ENCODE results near the gene ADAMTS16. TPM values are rescaled to one million over a fixed set of nuclear protein-coding genes. Genes with fewer than 3 reads are reported as not detected.

ADAMTS16 gene
- total RNA-seq, 1 donor from 2014 or later, result 1.8 TPM

- DNase-seq (ENCODE audit: low spot score), result no peak
Measured at GRCh38 chr5:5221724-5222123, 81.6 kb downstream of the ADAMTS16 start.

- DNase-seq (ENCODE audit: low spot score), result no peak
Measured at GRCh38 chr5:5231576-5231975, 91.4 kb downstream of the ADAMTS16 start.

GRCh38 chr5:5234912-5235311 is 94.8 kb downstream of the ADAMTS16 start:
- DNase-seq (ENCODE audit: low spot score), result no peak

GRCh38 chr5:5235685-5236084 is 95.6 kb downstream of the ADAMTS16 start:
- DNase-seq (ENCODE audit: low spot score), result no peak

DNA sequence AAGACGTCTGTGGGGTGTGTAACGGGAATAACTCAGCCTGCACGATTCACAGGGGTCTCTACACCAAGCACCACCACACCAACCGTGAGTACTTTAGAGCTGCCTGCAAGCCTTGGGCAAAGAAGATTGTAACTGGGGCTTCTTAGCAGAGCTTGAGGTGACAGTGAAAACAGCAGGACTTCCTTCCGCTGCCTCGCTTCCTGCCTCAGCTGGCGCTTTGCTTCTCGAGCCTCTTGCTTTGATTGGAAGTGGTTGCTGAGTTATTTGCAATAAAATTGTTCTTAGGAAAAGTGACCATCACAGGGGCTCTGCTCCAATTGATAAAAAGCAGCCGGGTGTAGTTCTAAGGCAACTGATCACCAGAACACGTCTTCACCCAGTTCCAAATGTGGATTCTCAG is 99.1 kb downstream of the ADAMTS16 start:
- DNase-seq (ENCODE audit: low spot score), result no peak

- no peak for DNase-seq (ENCODE audit: low spot score)
Measured at GRCh38 chr5:5240234-5240633, 100.1 kb downstream of the ADAMTS16 start.

DNA sequence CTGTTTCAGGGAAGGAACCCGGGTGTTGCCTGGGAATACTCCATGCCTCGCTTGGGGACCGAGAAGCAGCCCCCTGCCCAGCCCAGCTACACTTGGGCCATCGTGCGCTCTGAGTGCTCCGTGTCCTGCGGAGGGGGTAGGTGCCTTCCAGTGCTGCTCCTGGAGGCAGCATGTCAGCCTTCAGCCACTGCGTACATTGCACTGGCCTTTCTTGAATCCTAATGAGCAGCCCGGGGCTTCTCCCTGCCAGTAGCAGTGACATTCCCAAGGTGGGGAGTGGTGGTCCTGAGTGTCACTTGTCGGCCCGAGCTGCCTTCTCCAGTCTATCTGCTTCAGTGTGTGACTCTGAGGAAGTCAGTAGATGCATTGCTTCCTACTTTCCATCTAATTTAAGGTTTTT is 101.9 kb downstream of the ADAMTS16 start:
- DNase-seq (ENCODE audit: low spot score), result no peak

DNA sequence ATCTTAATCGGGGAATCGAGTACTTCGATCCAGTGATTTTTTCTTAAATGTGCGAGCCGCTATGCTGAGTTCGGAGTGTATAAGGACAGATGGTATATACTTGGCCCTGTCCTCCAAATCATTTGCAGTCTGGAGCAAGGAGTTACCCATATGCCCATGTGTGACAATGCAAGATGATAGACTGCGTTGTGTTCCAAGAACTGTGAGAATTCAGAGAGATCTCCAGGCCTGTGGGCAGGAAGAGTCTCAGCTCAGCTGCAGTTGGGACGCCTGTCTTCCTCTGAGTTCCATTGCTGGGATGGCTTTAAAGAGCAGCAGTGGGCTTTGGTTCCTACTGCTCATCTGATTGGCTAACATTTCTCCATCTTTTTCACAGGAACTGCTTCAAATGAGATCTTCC is 106.6 kb downstream of the ADAMTS16 start:
- DNase-seq (ENCODE audit: low spot score), result no peak

GRCh38 chr5:5250758-5251157 is 110.6 kb downstream of the ADAMTS16 start:
- no peak for DNase-seq (ENCODE audit: low spot score)

DNA sequence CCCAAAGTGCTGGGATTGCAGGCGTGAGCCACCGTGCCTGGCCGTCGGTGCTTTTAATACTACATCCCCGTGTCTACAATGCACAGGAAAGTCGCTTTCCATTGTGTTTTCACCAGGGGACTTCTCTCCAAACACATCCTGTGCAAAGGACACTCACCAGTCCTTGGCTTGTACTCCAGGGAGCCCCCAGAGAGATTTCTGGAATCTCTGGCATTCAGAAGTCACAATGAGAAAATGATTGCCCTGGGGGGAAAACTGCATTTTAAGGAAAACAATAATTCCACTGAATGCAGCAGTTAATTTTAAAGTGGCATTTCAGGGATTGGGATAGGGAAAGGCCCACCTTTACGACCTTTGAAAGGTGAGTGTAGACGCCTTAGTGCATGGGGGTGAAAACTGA is 112.0 kb downstream of the ADAMTS16 start:
- no peak for DNase-seq (ENCODE audit: low spot score)

DNA sequence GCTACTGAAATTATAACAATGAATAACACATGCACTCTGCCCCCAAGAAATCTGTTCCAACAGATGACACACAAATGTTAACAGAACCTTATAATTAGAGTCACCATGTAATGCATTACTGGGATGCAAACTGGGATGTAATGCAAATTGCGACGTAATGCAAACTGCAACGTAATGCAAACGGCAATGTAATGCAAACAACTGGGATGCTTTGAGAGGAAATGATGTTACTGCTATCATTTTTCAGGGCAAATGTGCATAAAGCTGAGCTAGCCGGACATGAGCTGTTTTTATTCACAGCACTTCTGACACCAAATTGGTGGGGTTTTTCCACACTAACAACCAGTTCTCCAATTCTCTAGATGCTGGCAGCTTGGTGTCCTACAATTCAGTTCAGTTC is 117.2 kb downstream of the ADAMTS16 start:
- no peak for DNase-seq (ENCODE audit: low spot score)

DNA sequence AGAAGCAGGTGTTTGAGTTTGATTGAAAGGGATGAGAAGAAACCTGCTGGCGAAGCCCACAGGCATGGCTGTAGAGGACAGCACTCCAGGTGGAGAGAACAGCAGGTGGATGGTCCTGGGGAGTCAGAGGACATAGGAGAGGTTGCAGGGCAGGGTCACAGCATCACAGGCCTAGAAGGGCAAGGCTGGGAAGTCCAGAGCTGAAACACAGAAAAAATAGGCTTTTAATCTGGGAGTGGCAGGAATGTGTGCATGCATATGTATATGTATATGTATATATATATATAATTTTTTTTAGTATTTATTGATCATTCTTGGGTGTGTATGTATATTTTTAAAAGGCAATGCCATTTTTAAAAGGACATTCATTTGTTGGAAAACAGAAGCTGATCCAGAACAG is 118.4 kb downstream of the ADAMTS16 start:
- no peak for DNase-seq (ENCODE audit: low spot score)

DNA sequence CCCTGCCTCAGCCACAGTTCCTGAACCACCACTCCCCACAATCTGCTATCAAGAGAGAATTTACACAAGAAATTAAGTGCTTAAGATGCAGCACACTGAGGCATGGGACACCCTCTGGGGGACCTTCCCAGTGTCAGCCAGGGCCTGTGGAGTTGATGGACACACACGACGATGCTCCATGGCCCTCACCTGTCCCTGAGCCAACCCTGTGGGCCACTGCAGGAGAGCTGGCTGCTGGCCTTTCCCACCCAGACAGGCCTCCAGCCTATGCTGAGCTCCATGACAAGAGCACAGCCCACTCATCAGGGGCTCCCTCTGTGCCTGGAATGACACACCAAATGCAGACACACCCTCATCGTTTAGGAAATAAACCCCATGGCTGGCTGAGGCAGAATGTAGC is 124.6 kb downstream of the ADAMTS16 start:
- no peak for DNase-seq (ENCODE audit: low spot score)

- DNase-seq (ENCODE audit: low spot score), result no peak
Measured at GRCh38 chr5:5266297-5266696, 126.2 kb downstream of the ADAMTS16 start.

DNA sequence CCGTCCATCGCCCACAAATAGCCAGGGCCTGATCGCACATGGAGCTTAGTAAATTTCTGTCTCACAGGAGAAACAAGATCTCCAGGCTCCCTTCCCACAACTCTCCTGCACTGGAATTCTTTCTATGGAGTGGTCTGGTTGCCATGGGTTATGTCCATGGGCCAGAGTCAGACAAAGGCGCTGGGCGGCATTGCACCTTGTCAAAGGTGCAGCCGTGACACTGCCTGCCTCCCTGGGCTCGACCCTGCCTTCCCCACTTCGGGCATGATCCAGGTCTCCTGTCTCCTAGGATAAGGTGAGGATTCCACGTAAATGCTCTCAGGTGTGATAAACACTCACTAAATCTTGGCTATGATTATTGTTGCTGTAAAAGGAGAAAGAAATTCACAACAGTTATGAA is 130.0 kb downstream of the ADAMTS16 start:
- no peak for DNase-seq (ENCODE audit: low spot score)

DNA sequence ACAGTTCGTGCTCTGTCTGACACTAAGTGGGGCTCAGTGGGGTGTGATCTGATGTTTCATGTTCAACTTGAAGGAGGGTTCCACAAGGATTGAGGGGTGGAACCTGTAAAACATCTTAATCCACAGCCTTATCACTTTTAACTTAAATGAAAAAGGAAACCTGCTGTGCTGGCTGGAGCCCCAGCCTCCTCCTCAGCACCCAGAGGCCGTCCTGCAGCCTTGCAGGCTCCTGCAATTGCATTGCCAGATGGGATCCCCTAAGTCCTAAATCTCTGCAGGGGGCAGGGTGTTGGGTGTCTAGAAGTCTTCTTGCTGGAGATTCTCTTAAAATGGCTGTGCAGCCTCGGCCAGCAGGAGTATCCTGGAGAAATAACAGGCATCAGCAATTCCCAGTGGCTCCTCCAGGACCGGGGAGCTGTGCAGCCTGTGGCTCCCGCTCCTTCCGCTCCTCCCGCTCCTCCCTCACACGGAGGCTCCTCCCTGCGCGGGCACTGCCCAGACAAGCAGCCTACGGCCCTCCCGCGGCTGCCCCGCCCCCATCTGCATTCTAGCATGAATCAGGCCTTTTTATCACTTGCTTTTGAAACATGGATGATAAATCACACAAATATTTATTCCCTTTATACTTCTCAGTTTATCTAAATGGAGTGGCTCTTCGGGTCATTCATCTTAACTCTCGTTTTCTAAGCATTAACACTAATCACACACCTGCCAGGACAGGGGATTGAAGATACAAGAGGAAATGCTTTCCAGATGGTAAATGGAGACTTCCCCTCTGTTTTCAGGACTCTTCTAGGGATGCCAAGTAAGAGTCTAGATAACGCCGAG is 131.0 kb downstream of the ADAMTS16 start:
- DNase-seq (ENCODE audit: low spot score), result no peak

GRCh38 chr5:5271786-5272321 is 131.7 kb downstream of the ADAMTS16 start:
- no peak for DNase-seq (ENCODE audit: low spot score)

- DNase-seq (ENCODE audit: low spot score), result no peak
Measured at GRCh38 chr5:5273398-5273797, 133.3 kb downstream of the ADAMTS16 start.

GRCh38 chr5:5273976-5274375 is 133.8 kb downstream of the ADAMTS16 start:
- no peak for DNase-seq (ENCODE audit: low spot score)

DNA sequence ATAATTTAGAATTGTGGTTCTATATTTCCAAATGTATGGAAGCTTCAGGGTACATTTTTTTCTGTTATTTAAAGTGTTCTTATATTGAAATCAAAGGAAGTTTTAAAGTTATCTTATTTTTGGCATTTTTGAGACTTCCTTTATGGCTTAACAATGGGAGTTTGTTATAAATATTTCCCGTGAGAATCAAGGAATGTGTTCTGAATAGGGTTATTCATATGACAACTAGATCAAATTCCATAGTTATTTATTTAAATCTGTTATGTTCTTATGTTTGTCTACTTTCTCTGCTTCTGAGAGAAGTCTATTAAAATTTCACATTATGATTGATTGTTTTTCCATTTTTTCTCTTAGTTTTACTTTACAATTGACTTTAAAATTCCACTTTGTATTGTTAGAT is 135.1 kb downstream of the ADAMTS16 start:
- DNase-seq (ENCODE audit: low spot score), result no peak

GRCh38 chr5:5276430-5276829 is 136.3 kb downstream of the ADAMTS16 start:
- DNase-seq (ENCODE audit: low spot score), result no peak

DNA sequence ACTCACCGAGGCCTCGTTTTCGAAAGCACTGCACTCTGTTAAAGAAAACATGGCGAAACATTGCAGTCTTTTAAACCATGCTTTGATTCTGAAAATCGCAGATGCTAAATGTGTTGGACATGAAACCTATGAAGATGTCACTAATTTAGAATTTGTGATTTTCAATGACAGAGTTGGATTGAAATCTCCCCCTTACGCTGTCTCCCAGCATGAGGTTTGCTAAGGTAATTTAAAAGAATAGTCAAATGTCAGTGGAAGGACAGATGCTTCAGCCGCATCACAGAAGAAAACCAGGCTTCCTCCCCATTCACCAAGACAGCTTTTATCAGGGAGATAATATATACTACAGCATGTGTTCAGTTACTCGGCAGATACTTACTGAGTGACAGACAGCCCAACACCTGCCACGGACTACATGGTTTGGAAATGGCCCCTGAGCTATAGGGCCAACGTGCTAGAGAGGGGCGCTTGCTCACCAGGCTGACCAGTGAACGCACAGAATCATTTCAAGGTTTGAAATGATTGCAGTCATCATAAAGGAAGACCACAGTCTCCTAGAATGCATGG is 136.9 kb downstream of the ADAMTS16 start:
- no peak for DNase-seq (ENCODE audit: low spot score)
